HEK293 (cell line): ENCODE measurements around the gene CYS1.

Experiments
- CTCF ChIP-seq: fragments of 450-650 bp; formaldehyde crosslinking; IDR thresholded peaks from 2 replicates; pipeline ENCODE4 v1.5.1; 2016; ENCODE audit warnings: missing biosample characterization, missing genetic modification characterization
- MEIS1 ChIP-seq: sonication (generic); formaldehyde crosslinking; IDR thresholded peaks from 2 replicates; pipeline ENCODE4 v1.8.1; 2022; ENCODE audit warnings: missing genetic modification reagents, mild to moderate bottlenecking, borderline replicate concordance
- PRDM4 ChIP-seq: fragments of 450-650 bp; formaldehyde crosslinking; IDR thresholded peaks from 2 replicates; pipeline ENCODE4 v1.5.1; 2017; ENCODE audit warnings: missing biosample characterization, missing genetic modification characterization
- SP2 ChIP-seq: fragments of 450-650 bp; formaldehyde crosslinking; IDR thresholded peaks from 2 replicates; pipeline ENCODE4 v1.5.1; 2016; ENCODE audit warnings: missing biosample characterization, missing genetic modification characterization
- ZBTB11 ChIP-seq: fragments of 450-650 bp; formaldehyde crosslinking; conservative IDR thresholded peaks from 2 replicates; pipeline ENCODE4 v1.5.1; 2016; ENCODE audit warnings: low read depth, missing biosample characterization, missing genetic modification characterization
- ZBTB7A ChIP-seq: fragments of 450-650 bp; formaldehyde crosslinking; IDR thresholded peaks from 2 replicates; pipeline ENCODE4 v1.5.1; 2016; ENCODE audit warnings: low read depth, missing biosample characterization, missing genetic modification characterization
- ZNF223 ChIP-seq: fragments of 450-650 bp; formaldehyde crosslinking; IDR thresholded peaks from 2 replicates; pipeline ENCODE4 v1.5.1; 2016; ENCODE audit warnings: missing biosample characterization, missing genetic modification characterization
- ZNF324 ChIP-seq: fragments of 450-650 bp; formaldehyde crosslinking; IDR thresholded peaks from 2 replicates; pipeline ENCODE4 v1.5.1; 2016; ENCODE audit warnings: missing biosample characterization, missing genetic modification characterization
- ZNF561 ChIP-seq: fragments of 450-650 bp; IDR thresholded peaks from 2 replicates; pipeline ENCODE4 v1.5.1; 2018; ENCODE audit warnings: missing biosample characterization, missing genetic modification characterization, borderline replicate concordance
- ZNF707 ChIP-seq: fragments of 450-650 bp; formaldehyde crosslinking; IDR thresholded peaks from 2 replicates; pipeline ENCODE4 v1.5.1; 2016; ENCODE audit warnings: missing biosample characterization, missing genetic modification characterization
- ZNF76 ChIP-seq: fragments of 450-650 bp; formaldehyde crosslinking; IDR thresholded peaks from 2 replicates; pipeline ENCODE4; 2016; ENCODE audit warnings: low read depth, missing biosample characterization, missing genetic modification characterization, borderline replicate concordance
- ZSCAN5A ChIP-seq: fragments of 450-650 bp; formaldehyde crosslinking; IDR thresholded peaks from 2 replicates; pipeline ENCODE4 v1.5.1; 2016; ENCODE audit warnings: missing biosample characterization, missing genetic modification characterization
- TF ChIP-seq, protein P1 (sequence below): fragments of 450-650 bp; formaldehyde crosslinking; IDR thresholded peaks from 2 replicates; pipeline ENCODE4 v1.5.1; 2016; ENCODE audit warnings: missing biosample characterization, missing genetic modification characterization
- TF ChIP-seq, protein P2 (sequence below): fragments of 450-650 bp; formaldehyde crosslinking; IDR thresholded peaks from 2 replicates; pipeline ENCODE4 v1.5.1; 2016; ENCODE audit warnings: missing biosample characterization, missing genetic modification characterization

GRCh38 chr2:10029875-10030223, 50.4 kb downstream of the CYS1 start:
- no peak for TF ChIP-seq CTCF (tag by site-specific recombination)
- TF ChIP-seq ZBTB7A (tag by site-specific recombination): no peak
- no peak for TF ChIP-seq ZNF324 (tag by site-specific recombination)
- TF ChIP-seq ZNF707: no peak
- TF ChIP-seq, protein P1, sequence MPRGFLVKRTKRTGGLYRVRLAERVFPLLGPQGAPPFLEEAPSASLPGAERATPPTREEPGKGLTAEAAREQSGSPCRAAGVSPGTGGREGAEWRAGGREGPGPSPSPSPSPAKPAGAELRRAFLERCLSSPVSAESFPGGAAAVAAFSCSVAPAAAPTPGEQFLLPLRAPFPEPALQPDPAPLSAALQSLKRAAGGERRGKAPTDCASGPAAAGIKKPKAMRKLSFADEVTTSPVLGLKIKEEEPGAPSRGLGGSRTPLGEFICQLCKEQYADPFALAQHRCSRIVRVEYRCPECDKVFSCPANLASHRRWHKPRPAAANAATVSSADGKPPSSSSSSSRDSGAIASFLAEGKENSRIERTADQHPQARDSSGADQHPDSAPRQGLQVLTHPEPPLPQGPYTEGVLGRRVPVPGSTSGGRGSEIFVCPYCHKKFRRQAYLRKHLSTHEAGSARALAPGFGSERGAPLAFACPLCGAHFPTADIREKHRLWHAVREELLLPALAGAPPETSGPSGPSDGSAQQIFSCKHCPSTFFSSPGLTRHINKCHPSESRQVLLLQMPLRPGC: no peak
- no peak for TF ChIP-seq ZNF223
- no peak for TF ChIP-seq MEIS1 (CRISPR knock-in tag)
- TF ChIP-seq ZNF561 (tag by site-specific recombination): no peak
- no peak for TF ChIP-seq ZNF76 (tag by site-specific recombination)
- TF ChIP-seq PRDM4 (tag by site-specific recombination): no peak
- TF ChIP-seq ZBTB11 (tag by site-specific recombination): no peak
- TF ChIP-seq, protein P2, sequence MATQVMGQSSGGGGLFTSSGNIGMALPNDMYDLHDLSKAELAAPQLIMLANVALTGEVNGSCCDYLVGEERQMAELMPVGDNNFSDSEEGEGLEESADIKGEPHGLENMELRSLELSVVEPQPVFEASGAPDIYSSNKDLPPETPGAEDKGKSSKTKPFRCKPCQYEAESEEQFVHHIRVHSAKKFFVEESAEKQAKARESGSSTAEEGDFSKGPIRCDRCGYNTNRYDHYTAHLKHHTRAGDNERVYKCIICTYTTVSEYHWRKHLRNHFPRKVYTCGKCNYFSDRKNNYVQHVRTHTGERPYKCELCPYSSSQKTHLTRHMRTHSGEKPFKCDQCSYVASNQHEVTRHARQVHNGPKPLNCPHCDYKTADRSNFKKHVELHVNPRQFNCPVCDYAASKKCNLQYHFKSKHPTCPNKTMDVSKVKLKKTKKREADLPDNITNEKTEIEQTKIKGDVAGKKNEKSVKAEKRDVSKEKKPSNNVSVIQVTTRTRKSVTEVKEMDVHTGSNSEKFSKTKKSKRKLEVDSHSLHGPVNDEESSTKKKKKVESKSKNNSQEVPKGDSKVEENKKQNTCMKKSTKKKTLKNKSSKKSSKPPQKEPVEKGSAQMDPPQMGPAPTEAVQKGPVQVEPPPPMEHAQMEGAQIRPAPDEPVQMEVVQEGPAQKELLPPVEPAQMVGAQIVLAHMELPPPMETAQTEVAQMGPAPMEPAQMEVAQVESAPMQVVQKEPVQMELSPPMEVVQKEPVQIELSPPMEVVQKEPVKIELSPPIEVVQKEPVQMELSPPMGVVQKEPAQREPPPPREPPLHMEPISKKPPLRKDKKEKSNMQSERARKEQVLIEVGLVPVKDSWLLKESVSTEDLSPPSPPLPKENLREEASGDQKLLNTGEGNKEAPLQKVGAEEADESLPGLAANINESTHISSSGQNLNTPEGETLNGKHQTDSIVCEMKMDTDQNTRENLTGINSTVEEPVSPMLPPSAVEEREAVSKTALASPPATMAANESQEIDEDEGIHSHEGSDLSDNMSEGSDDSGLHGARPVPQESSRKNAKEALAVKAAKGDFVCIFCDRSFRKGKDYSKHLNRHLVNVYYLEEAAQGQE: no peak
- TF ChIP-seq ZSCAN5A (tag by site-specific recombination): no peak
- TF ChIP-seq SP2 (tag by site-specific recombination): no peak
